OCI-LY3 (cell line): ENCODE data around the gene KDM5B.

Experiments used
- CTCF ChIP-seq: fragments of 200-600, 300-600 bp; sonication (generic); IDR thresholded peaks from 2 replicates; pipeline ENCODE4 v1.5.1; 2014; ENCODE audit warnings: antibody characterized with exemption, low read length, low read depth
- EZH2phosphoT487 ChIP-seq: fragments of 200-600 bp; shearing (Covaris generic); IDR thresholded peaks from 2 replicates; pipeline ENCODE4 v1.6.1; 2018; ENCODE audit warnings: antibody characterized with exemption, mixed run types, low read depth

GRCh38 chr1:202837746-202838262 is 29.6 kb upstream of the KDM5B start:
- no peak for TF ChIP-seq CTCF
- no peak for TF ChIP-seq EZH2phosphoT487
